DMS79 treated with DMSO at 0.1 percent for 48 hours (cell line): ENCODE results near the gene GIMAP7.
"Not testable (repeated sequence)": the region's sequence is repeated elsewhere in the genome, so short reads cannot be mapped to it uniquely, and the experiment has no call there.

Source experiments
- DNase-seq: peaks from one replicate; lab custom pipeline; 2025; lab: John Stamatoyannopoulos, UW

The GIMAP7 gene

DNA sequence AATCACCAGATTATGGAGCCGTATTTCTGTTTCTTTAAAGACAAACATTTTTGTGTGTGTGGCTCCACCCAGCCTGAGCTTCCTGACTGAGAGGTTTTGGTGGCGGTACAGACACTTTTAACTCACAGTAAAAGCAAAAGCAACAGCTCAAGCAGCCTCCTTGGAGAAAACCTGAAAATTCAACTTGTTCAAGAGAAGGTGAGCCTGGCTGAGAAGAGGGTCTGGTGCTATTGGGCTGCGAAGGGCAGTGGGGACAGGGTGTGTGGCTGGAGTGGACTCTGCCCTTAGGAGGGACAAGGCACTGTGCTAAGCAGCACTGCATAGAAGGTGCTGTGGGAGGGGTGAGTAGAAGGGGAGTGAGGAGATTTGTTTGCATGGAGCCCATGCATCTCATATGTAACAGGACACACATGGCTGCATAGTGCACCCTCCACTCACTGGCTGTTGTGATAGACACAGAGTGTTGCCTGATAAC lies at the start of gene GIMAP7:
Gene GIMAP7 (plus strand): TSS at position 125 of the 475 bp plus-strand sequence. CDS start 5,103 bp downstream, outside the sequence.
- DNase-seq, result no peak

GRCh38 chr7:150464962-150465361 lies 49.7 kb upstream of the GIMAP7 start:
- no peak for DNase-seq

DNA sequence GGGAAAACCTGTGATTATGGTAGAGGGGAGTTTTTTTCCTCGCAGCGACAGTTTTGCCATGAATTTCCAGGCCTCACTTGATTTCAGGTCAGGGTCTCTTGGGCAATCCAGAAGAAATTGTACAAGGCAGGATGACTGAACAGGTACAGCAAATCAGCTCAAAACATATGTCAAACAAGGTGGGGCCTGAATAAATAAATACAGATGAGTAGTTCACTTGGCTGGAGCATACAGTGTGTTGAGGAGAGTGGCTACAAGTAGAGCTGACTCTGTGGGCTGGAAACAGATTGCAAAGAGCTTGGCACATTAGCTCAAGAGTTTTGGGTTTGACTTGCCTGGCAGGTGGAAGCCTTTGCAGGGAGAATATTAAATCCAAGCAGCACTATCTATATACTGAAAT lies 49.3 kb upstream of the GIMAP7 start:
- DNase-seq, result no peak

DNA sequence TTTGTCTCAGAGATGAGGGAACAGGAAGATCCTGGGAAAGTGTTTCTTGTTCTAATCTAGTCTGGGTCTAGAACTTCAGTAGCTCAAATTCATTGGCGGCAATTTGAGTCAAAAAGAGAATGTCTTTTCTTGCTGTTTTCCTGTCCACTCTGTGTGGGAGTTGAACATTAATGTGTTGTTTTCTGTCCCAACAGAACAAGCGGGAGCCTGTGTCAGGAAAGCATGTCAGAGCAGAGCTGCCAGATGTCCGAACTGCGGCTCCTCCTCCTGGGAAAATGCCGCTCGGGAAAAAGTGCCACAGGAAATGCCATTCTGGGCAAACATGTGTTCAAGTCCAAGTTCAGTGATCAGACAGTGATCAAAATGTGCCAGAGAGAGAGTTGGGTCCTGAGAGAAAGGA lies 48.2 kb upstream of the GIMAP7 start:
- DNase-seq, result no peak

DNA sequence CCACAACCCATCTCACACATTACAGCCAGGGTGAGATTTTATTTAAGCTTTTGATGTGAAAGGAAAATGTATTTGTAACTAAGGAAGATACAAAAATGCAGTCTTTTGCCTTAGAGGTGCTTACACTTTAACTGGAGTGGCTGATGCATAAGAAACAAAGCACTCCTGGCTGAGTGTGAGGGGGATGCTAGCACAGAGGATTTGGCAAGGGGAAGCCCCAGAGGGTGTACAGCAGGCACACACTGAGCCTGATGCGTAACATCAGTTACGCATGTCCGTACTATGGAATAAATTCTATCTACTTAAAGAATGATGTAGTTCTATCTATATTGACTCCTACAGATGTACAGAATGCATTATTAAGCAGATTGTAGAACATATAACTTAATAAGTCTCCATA lies 46.4 kb upstream of the GIMAP7 start:
- no peak for DNase-seq

- DNase-seq, result no peak
Measured at GRCh38 chr7:150471886-150472285, 42.8 kb upstream of the GIMAP7 start.

- DNase-seq, result no peak
Measured at GRCh38 chr7:150473902-150474301, 40.8 kb upstream of the GIMAP7 start.

- DNase-seq, result no peak
Measured at GRCh38 chr7:150476285-150476684, 38.4 kb upstream of the GIMAP7 start.

GRCh38 chr7:150476819-150477631 lies 37.6 kb upstream of the GIMAP7 start:
- no peak for DNase-seq

DNA sequence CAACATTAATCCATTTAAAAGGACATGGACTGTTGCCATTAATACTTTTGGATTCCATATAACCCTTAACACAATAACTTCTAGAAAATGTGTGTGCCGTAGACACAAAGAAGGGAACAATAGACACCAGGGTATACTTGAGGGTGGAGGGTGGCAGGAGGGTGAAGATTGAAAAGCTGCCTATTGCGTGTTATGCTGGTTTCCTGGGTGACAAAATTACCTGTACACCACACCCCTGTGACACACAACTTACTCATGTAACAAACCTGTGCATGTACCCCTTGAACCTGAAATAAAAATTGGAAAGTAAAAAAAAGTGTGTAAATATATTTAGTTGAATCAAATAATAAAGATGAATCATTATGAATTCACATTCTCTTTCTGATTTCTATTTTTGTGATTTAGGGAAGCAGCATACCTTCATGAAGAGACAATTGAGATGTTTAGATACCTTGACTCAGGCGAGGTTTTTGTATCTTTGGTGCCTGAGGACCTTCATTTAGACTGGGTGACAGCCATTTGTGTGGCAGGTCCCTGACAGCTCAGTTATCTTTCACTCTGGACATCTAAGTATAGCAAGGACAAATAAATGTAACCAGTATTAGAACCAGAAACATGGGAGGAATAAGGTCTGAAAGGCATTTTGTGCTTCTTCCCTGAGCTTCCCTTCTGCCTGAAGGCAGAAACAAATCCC lies 35.5 kb upstream of the GIMAP7 start:
- DNase-seq, result no peak

- no peak for DNase-seq
Measured at GRCh38 chr7:150481186-150481920, 33.3 kb upstream of the GIMAP7 start.

DNA sequence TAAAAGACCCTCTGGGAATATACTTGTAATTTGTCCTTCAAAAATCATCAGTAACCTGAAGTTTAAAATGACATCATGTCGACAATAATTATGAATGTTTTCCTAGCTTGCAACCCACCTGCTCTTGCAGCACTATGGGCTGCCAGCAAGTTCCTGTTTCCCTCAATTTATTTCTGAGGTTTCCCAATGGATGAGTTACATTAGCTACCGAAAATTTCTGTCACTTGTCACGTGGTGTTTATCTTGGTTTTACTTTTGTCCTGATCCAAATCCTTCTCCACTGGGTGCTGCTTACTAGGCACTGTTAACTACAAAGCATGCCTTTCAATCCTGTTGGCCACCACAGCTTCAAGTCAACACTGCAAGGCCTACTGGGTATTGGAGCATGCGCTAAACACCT lies 32.8 kb upstream of the GIMAP7 start:
- no peak for DNase-seq

GRCh38 chr7:150483514-150483913 lies 31.2 kb upstream of the GIMAP7 start:
- DNase-seq, result not testable (repeated sequence)

GRCh38 chr7:150484071-150484470 lies 30.6 kb upstream of the GIMAP7 start:
- DNase-seq, result not testable (repeated sequence)

DNA sequence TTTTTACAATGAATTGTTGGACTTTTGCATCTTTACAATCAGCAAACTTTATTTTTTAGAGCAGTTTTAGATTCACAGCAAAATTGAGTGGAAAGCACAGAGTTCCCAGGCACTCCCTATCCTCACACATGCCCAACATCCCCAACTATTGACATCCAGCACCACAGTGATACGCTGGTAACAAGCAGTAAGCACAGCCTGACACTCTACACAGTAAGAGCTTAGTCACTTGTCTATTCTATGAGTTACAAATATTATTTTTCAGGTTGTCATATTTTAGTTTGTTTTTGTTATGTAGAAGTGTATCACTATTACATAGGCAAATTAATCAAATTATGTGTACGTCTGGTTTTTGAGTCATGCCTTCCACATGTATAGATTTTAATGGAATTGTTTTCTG lies 27.0 kb upstream of the GIMAP7 start:
- DNase-seq, result no peak

GRCh38 chr7:150489782-150490181 lies 24.9 kb upstream of the GIMAP7 start:
- no peak for DNase-seq

- DNase-seq, result not testable (repeated sequence)
Measured at GRCh38 chr7:150493442-150493841, 21.2 kb upstream of the GIMAP7 start.

DNA sequence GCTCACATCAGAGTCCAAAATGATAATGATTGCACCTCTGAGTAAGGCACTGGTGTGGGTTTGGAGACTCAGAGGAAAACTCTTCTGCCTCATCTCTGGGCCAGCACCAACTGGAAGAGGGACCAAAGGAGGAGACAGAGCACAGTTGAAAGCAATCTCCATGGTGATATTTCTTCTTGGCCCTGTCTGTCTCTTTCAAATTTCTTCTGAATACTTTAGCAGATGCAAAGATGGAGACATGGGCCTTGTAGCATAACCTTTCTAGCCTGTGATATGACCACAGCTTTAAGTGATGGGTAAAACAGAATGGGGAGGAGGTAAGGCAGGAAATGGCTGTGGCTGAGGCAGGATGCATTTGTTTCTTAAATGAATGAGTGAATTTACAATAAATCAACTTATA lies 12.2 kb upstream of the GIMAP7 start:
- no peak for DNase-seq

DNA sequence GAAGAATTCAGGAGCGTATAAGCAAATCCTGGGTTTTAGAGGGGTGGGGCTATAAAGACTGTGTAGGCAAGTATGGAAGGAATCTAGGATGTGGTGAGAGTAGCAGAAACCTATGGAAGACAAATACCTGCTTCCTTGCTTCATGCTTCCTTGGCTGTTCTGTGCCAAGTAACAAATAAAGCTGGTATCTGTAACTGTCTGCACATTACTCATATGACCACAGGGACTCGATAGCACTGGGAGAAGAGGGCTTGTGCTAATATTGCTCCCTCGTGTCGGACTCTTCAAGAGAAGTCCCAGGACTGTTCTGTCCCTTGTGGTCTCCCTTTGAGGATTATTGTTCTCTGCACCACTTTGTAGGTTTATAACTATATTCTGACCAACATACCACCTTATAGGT lies 11.5 kb upstream of the GIMAP7 start:
- no peak for DNase-seq

GRCh38 chr7:150503581-150503980 lies 11.1 kb upstream of the GIMAP7 start:
- DNase-seq, result no peak

GRCh38 chr7:150507947-150508602 lies 6.6 kb upstream of the GIMAP7 start:
- no peak for DNase-seq

GRCh38 chr7:150511048-150511447 lies 3.6 kb upstream of the GIMAP7 start:
- DNase-seq, result no peak
